WTC11 (cell line): ENCODE measurements around the gene PPP4R2.

Experiments
- ATF3 ChIP-seq: sonication (generic); formaldehyde crosslinking; conservative IDR thresholded peaks from 2 replicates; pipeline ENCODE4 v1.8.1; 2022; ENCODE audit warnings: mild to moderate bottlenecking, missing genetic modification reagents
- CTCF ChIP-seq: fragments of 200-600 bp; IDR thresholded peaks from 2 replicates; pipeline ENCODE4 v1.8.0; 2022; ENCODE audit warnings: antibody characterized with exemption
- HMGXB4 ChIP-seq: sonication (generic); formaldehyde crosslinking; IDR thresholded peaks from 2 replicates; pipeline ENCODE4 v1.8.1; 2023; ENCODE audit warnings: mild to moderate bottlenecking, moderate library complexity, missing genetic modification reagents
- RELA ChIP-seq: sonication (generic); formaldehyde crosslinking; IDR thresholded peaks from 2 replicates; pipeline ENCODE4 v1.8.1; 2022; ENCODE audit warnings: missing genetic modification reagents, mild to moderate bottlenecking, borderline replicate concordance
- TP53 ChIP-seq: sonication (generic); formaldehyde crosslinking; IDR thresholded peaks from 2 replicates; pipeline ENCODE4 v1.8.1; 2023; ENCODE audit warnings: mild to moderate bottlenecking, missing genetic modification reagents
- USF2 ChIP-seq: sonication (generic); formaldehyde crosslinking; IDR thresholded peaks from 2 replicates; pipeline ENCODE4 v1.8.1; 2023; ENCODE audit warnings: mild to moderate bottlenecking, missing genetic modification reagents, moderate library complexity
- TF ChIP-seq, protein P1 (sequence below): sonication (generic); formaldehyde crosslinking; IDR thresholded peaks from 2 replicates; pipeline ENCODE4 v1.8.0; 2022; ENCODE audit warnings: mild to moderate bottlenecking, missing genetic modification reagents

- TF ChIP-seq CTCF (no peak), HMGXB4 (CRISPR knock-in tag) (no peak), RELA (CRISPR knock-in tag) (no peak), ATF3 (CRISPR knock-in tag) (no peak), USF2 (CRISPR knock-in tag) (no peak), TP53 (CRISPR knock-in tag) (no peak)
- TF ChIP-seq, protein P1, sequence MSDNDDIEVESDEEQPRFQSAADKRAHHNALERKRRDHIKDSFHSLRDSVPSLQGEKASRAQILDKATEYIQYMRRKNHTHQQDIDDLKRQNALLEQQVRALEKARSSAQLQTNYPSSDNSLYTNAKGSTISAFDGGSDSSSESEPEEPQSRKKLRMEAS (CRISPR knock-in tag): no peak
Measured at GRCh38 chr3:73060302-73060723, 63.7 kb downstream of the PPP4R2 start.
